Tibial artery (tissue), 4 donors: ENCODE data around the gene NCOA3.

Source experiments
- DNase-seq, 2 donors: peaks; one replicate each; pipeline ENCODE4 v3.0.0-alpha.2; 2019
- H3K27ac ChIP-seq, 2 donors: fragments of 200-600 bp; sonication (generic) in 1 of 2; 1 replicate in 1 of 2; 2 replicates in 1 of 2; pipeline ENCODE4 v1.5.1; 2018 to 2019; ENCODE audit warnings: mild to moderate bottlenecking in 1 of 2
- H3K27me3 ChIP-seq, 2 donors: fragments of 200-600 bp; sonication (generic) in 1 of 2; one replicate each; pipeline versions ENCODE4 v1.5.1 to v1.6.0; 2016 to 2019
- H3K36me3 ChIP-seq, 3 donors: fragments of 200-600 bp; sonication (generic) in 2 of 3; one replicate each; pipeline ENCODE4 v1.5.1; 2016 to 2019; ENCODE audit warnings: mild to moderate bottlenecking in 2 of 3
- H3K4me1 ChIP-seq, 4 donors: fragments of 200-600 bp; sonication (generic) in 2 of 4; 1 replicate in 3 of 4; 2 replicates in 1 of 4; pipeline ENCODE4 v1.5.1; 2016 to 2019
- H3K4me3 ChIP-seq, 2 donors: fragments of 200-600 bp; sonication (generic) in 1 of 2; 1 replicate in 1 of 2; 2 replicates in 1 of 2; pipeline ENCODE4 v1.5.1; 2018 to 2019; ENCODE audit warnings: mild to moderate bottlenecking in 2 of 2
- H3K9me3 ChIP-seq, 3 donors: fragments of 200-600 bp; sonication (generic) in 1 of 3; one replicate each; pipeline ENCODE4 v1.5.1; 2016 to 2019
- CTCF ChIP-seq, 2 experiments: fragments of 200-600 bp in 1 of 2; fragments of 450-650 bp in 1 of 2; IDR thresholded peaks; one replicate each; pipeline ENCODE4 v1.5.1; 2017 to 2019; ENCODE audit warnings: antibody characterized with exemption in 2 of 2, mild to moderate bottlenecking in 1 of 2, moderate library complexity in 1 of 2
- intact Hi-C: fragments of 100-400 bp; cut with DNase I; formaldehyde crosslinking; loops from one replicate; pipeline ENCODE4 v1.15.0; 2023; ENCODE audit warnings: low total_unique reads

The NCOA3 gene

GRCh38 chr20:47484303-47484702, 17.4 kb upstream of the NCOA3 start:
- TF ChIP-seq CTCF (IDR thresholded peaks at IDR 0.05) = no peak
- Histone ChIP-seq H3K36me3 (no peaks in the 10 kb centered on the region), H3K9me3 (no peaks in the 10 kb centered on the region), H3K4me1 (no peaks in the 10 kb centered on the region), H3K27ac (no peak overlapping the region), H3K27me3 (no peaks in the 10 kb centered on the region), H3K4me3 (no peak overlapping the region)
- intact Hi-C loops = no loop called here
- peak in 1 of 2 donors; percentile 1 for DNase-seq

- TF ChIP-seq CTCF (IDR thresholded peaks at IDR 0.05) = no peak
- Histone ChIP-seq H3K4me1 (no peaks in the 10 kb centered on the region), H3K4me3 (no peak overlapping the region), H3K9me3 (no peaks in the 10 kb centered on the region), H3K36me3 (no peaks in the 10 kb centered on the region), H3K27me3 (no peaks in the 10 kb centered on the region), H3K27ac (no peak overlapping the region)
- intact Hi-C loops = no loop called here
- peak in 1 of 2 donors; percentile 42 for DNase-seq
Observed at GRCh38 chr20:47487175-47487917, 14.3 kb upstream of the NCOA3 start.

GRCh38 chr20:47489448-47489872, 12.2 kb upstream of the NCOA3 start:
- Histone ChIP-seq H3K4me1 (peaks cover 0 to 21% (median 17%) of the 10 kb centered on the region in 4 donors), H3K36me3 (no peaks in the 10 kb centered on the region), H3K9me3 (no peaks in the 10 kb centered on the region), H3K27me3 (no peaks in the 10 kb centered on the region), H3K27ac (no peak overlapping the region), H3K4me3 (no peak overlapping the region)
- peak; percentile 53 to 66 for DNase-seq
- no peak for TF ChIP-seq CTCF (IDR thresholded peaks at IDR 0.05)
- intact Hi-C loops = no loop called here

GRCh38 chr20:47490795-47491194, 10.9 kb upstream of the NCOA3 start:
- Histone ChIP-seq H3K4me1 (peaks cover 0 to 22% (median 17%) of the 10 kb centered on the region in 4 donors), H3K4me3 (no peak overlapping the region), H3K27ac (no peak overlapping the region), H3K9me3 (no peaks in the 10 kb centered on the region), H3K36me3 (no peaks in the 10 kb centered on the region), H3K27me3 (no peaks in the 10 kb centered on the region)
- no peak for TF ChIP-seq CTCF (IDR thresholded peaks at IDR 0.05)
- intact Hi-C loops = no loop called here
- peak in 1 of 2 donors; percentile 13 for DNase-seq

GRCh38 chr20:47492284-47492683, 9.4 kb upstream of the NCOA3 start:
- H3K36me3 ChIP-seq = no peaks in the 10 kb centered on the region
- intact Hi-C loops = no loop called here
- H3K27me3 ChIP-seq = no peaks in the 10 kb centered on the region
- no peak overlapping the region for H3K4me3 ChIP-seq
- no peaks in the 10 kb centered on the region for H3K9me3 ChIP-seq
- TF ChIP-seq CTCF (IDR thresholded peaks at IDR 0.05) = no peak
- DNase-seq = no peak
- peaks cover 0 to 22% (median 17%) of the 10 kb centered on the region in 4 donors for H3K4me1 ChIP-seq
- H3K27ac ChIP-seq = peak overlapping the region; percentile 65 to 76
